ENCODE results near the gene TIFAB.

- TF ChIP-seq, protein P1, sequence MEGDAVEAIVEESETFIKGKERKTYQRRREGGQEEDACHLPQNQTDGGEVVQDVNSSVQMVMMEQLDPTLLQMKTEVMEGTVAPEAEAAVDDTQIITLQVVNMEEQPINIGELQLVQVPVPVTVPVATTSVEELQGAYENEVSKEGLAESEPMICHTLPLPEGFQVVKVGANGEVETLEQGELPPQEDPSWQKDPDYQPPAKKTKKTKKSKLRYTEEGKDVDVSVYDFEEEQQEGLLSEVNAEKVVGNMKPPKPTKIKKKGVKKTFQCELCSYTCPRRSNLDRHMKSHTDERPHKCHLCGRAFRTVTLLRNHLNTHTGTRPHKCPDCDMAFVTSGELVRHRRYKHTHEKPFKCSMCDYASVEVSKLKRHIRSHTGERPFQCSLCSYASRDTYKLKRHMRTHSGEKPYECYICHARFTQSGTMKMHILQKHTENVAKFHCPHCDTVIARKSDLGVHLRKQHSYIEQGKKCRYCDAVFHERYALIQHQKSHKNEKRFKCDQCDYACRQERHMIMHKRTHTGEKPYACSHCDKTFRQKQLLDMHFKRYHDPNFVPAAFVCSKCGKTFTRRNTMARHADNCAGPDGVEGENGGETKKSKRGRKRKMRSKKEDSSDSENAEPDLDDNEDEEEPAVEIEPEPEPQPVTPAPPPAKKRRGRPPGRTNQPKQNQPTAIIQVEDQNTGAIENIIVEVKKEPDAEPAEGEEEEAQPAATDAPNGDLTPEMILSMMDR (IDR thresholded peaks at IDR 0.05), result no peak
- no peak for TF ChIP-seq ZFX (IDR thresholded peaks at IDR 0.05; ENCODE audit: borderline replicate concordance)
Measured at GRCh38 chr5:135441919-135442318, 10.2 kb downstream of the TIFAB start.

Measured in 22Rv1 (cell line).